Measurements from ENCODE around the gene UBE2QL1. TPM values are rescaled to one million over a fixed set of nuclear protein-coding genes. Genes with fewer than 3 reads are reported as not detected.

Gene UBE2QL1
- total RNA-seq, 1 donor from 2014 or later: 2.7 TPM

DNA sequence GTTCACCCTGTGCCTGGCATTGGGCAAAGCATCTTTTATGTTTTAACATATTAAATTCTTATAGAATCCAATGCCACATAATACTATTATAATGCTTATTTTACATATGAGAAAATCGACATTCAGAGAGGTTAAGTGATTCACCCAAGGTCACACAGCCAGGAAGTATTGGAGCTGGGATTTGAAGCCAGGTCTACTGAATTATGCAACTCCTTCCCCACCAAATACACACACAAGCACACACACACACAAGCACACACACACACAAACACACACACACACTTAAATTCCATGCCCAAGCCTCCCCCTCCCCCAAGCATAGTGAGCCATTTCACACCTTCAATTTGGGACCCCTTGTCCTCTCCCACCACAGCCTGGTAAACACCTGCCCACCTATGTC lies 37.4 kb downstream of the UBE2QL1 start:
- no peak overlapping the region for H3K27ac Mint-ChIP-seq (ENCODE audit: unreplicated experiment)
- no peak overlapping the region for H3K4me3 Mint-ChIP-seq
- H3K9me3 Mint-ChIP-seq: no peaks in the 10 kb centered on the region
- no peaks in the 10 kb centered on the region for H3K36me3 Mint-ChIP-seq (ENCODE audit: low read depth)
- no peak for DNase-seq (ENCODE audit: low read depth, low spot score)
- TF ChIP-seq, protein P1, sequence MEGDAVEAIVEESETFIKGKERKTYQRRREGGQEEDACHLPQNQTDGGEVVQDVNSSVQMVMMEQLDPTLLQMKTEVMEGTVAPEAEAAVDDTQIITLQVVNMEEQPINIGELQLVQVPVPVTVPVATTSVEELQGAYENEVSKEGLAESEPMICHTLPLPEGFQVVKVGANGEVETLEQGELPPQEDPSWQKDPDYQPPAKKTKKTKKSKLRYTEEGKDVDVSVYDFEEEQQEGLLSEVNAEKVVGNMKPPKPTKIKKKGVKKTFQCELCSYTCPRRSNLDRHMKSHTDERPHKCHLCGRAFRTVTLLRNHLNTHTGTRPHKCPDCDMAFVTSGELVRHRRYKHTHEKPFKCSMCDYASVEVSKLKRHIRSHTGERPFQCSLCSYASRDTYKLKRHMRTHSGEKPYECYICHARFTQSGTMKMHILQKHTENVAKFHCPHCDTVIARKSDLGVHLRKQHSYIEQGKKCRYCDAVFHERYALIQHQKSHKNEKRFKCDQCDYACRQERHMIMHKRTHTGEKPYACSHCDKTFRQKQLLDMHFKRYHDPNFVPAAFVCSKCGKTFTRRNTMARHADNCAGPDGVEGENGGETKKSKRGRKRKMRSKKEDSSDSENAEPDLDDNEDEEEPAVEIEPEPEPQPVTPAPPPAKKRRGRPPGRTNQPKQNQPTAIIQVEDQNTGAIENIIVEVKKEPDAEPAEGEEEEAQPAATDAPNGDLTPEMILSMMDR (conservative IDR thresholded peaks at IDR 0.05): no peak
- peaks cover 48% of the 10 kb centered on the region for H3K4me1 Mint-ChIP-seq
- peaks cover 2% of the 10 kb centered on the region for H3K27me3 Mint-ChIP-seq (ENCODE audit: low read depth)

DNA sequence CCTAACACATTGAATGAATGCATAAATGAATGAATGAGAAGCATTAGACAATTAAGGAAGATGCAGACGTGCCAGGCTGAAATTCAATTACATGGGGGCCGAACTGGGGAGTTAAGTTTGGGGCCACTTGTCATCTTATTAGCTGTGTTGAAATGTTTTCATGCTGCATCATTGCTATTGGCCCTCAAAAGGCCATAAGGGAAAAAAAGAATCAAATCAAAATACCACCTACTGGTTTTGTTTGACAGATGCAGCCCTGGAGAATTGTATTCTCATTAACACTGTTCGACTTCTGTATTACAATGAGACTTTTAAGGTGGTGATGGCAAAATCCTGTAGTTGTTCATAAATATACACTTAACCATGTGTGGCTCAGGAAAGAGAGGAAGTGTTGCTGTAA lies 38.4 kb downstream of the UBE2QL1 start:
- H3K4me3 Mint-ChIP-seq: no peak overlapping the region
- H3K9me3 Mint-ChIP-seq: no peaks in the 10 kb centered on the region
- H3K27me3 Mint-ChIP-seq (ENCODE audit: low read depth): peaks cover 9% of the 10 kb centered on the region
- DNase-seq (ENCODE audit: low read depth, low spot score): no peak
- H3K27ac Mint-ChIP-seq (ENCODE audit: unreplicated experiment): no peak overlapping the region
- peaks cover 58% of the 10 kb centered on the region for H3K4me1 Mint-ChIP-seq
- no peaks in the 10 kb centered on the region for H3K36me3 Mint-ChIP-seq (ENCODE audit: low read depth)
- TF ChIP-seq, protein P1 (conservative IDR thresholded peaks at IDR 0.05): no peak

DNA sequence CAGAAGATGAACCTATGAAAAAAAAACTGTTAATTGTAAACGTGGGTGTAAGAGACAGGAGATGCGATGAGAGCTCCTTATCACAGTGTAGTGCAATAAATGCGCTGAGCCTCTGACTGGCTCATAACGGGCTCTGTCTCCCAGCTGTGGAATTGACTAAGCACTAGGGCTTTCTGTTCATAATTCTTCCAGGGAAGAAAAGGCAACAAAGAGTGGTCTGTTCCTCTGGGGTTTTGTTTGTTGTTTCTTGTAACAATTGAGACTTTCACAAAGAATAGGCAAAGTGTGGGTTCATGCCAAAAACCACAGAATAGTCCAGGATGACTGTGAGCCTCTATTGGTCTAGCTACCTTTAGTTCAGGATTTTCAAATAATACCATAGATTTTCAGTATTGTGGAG lies 39.4 kb downstream of the UBE2QL1 start:
- H3K27me3 Mint-ChIP-seq (ENCODE audit: low read depth): peaks cover 9% of the 10 kb centered on the region

DNA sequence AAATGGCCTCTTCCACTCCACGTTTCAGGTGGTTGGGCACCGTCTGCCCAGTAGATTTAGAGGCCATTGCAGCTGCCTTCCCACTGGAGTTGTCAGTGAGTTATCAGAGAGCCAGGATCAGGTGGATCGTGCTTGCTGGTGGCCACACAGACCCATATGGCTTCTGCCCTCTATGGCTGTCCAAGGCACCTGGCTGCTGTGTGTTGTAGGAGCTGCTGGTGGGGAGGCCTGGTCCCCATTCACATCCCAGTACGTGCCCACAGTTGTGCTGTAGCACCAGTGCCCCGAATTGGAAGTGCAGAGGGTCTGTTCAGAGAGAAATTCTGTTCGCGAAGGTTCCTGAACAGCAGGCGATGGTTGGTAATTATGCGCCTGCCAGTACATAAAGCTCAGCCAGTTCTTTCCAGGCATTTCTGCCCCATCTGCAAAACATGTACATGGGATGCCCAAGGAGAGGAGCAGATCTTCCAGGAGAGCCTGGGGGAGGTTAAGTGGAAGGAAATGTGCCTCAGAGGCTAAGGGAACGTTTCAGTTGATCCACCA lies 41.1 kb downstream of the UBE2QL1 start:
- Mint-ChIP-seq H3K27me3 (ENCODE audit: low read depth) (peaks cover 9% of the 10 kb centered on the region), H3K4me3 (no peak overlapping the region), H3K4me1 (peaks cover 61% of the 10 kb centered on the region), H3K27ac (ENCODE audit: unreplicated experiment) (no peak overlapping the region), H3K9me3 (no peaks in the 10 kb centered on the region), H3K36me3 (ENCODE audit: low read depth) (no peaks in the 10 kb centered on the region)
- TF ChIP-seq, protein P1 (conservative IDR thresholded peaks at IDR 0.05): no peak
- DNase-seq (ENCODE audit: low read depth, low spot score): no peak

More for the DNA sequence above, 39.4 kb downstream of the UBE2QL1 start:
- Mint-ChIP-seq H3K9me3 (no peaks in the 10 kb centered on the region), H3K4me3 (peak overlapping the region; percentile 15), H3K4me1 (peaks cover 61% of the 10 kb centered on the region), H3K36me3 (ENCODE audit: low read depth) (no peaks in the 10 kb centered on the region), H3K27ac (ENCODE audit: unreplicated experiment) (peak overlapping the region; percentile 32)
- no peak for DNase-seq (ENCODE audit: low read depth, low spot score)
- TF ChIP-seq, protein P1 (conservative IDR thresholded peaks at IDR 0.05): no peak

DNA sequence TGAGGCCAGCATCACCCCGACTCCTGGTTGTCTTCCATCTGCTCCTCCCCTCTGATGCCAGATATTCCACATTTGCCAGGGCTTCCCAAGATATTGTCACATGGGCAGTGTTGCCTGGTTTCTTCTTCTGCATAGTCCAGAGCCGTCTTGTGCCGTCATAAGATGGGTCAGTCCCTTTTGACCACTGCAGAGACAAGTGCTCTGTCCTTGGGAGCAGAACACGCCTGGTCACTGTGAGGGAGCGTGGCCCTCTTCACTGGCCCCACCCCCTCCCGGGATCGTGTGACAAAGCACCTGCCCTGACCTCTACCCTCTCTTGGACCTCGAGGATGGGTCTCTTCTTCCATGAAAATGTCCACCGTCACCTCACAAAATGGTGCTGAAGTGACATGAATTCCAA lies 41.6 kb downstream of the UBE2QL1 start:
- TF ChIP-seq, protein P1 (conservative IDR thresholded peaks at IDR 0.05): no peak
- no peak for DNase-seq (ENCODE audit: low read depth, low spot score)
- no peak overlapping the region for H3K27ac Mint-ChIP-seq (ENCODE audit: unreplicated experiment)
- H3K4me1 Mint-ChIP-seq: peaks cover 56% of the 10 kb centered on the region
- H3K4me3 Mint-ChIP-seq: no peak overlapping the region
- H3K27me3 Mint-ChIP-seq (ENCODE audit: low read depth): peaks cover 9% of the 10 kb centered on the region
- no peaks in the 10 kb centered on the region for H3K9me3 Mint-ChIP-seq
- H3K36me3 Mint-ChIP-seq (ENCODE audit: low read depth): no peaks in the 10 kb centered on the region
